ENCODE data around the gene MAT1A. TPM values are rescaled to one million over a fixed set of nuclear protein-coding genes. Genes with fewer than 3 reads are reported as not detected.

Gene MAT1A
- total and polyA plus RNA-seq, 3 donors from 2014 or later, result 5.6 to 8.3 (median 8.3) TPM

GRCh38 chr10:80277567-80278250, 11.7 kb downstream of the MAT1A start:
- H3K36me3 ChIP-seq (ENCODE audit: low read depth, missing control alignments), result no peaks in the 10 kb centered on the region
- H3K27me3 ChIP-seq, result no peaks in the 10 kb centered on the region
- H3K4me3 ChIP-seq, result no peak overlapping the region
- intact Hi-C loops (cut with DNase I; ENCODE audit: low total_unique reads), result no loop called here
- H3K27ac ChIP-seq, result peak overlapping the region; percentile 11 to 36
- peaks cover 27% of the 10 kb centered on the region for H3K4me1 ChIP-seq
- WGBS, 2 donors, result 53 to 72% methylated on average over 7 to 12 of the region's 12 CpGs
- peak; percentile 56 for DNase-seq
- TF ChIP-seq POLR2A (IDR thresholded peaks at IDR 0.05), result no peak
- no peak for TF ChIP-seq CTCF (IDR thresholded peaks at IDR 0.05)
- no peaks in the 10 kb centered on the region for H3K9me3 ChIP-seq

- no peaks in the 10 kb centered on the region for H3K9me3 ChIP-seq
- H3K27ac ChIP-seq, result no peak overlapping the region
- H3K27me3 ChIP-seq, result no peaks in the 10 kb centered on the region
- peaks cover 33% of the 10 kb centered on the region for H3K4me1 ChIP-seq
- H3K36me3 ChIP-seq (ENCODE audit: low read depth, missing control alignments), result no peaks in the 10 kb centered on the region
- no peak overlapping the region for H3K4me3 ChIP-seq
- 80 to 83% methylated on average over 3 to 4 of the region's 4 CpGs for WGBS, 2 donors
- no peak for DNase-seq
- TF ChIP-seq POLR2A (IDR thresholded peaks at IDR 0.05) (no peak), CTCF (IDR thresholded peaks at IDR 0.05) (no peak)
- intact Hi-C loops (cut with DNase I; ENCODE audit: low total_unique reads), result no loop called here
These were observed 12.4 kb downstream of the MAT1A start for GRCh38 chr10:80277016-80277415.

DNA sequence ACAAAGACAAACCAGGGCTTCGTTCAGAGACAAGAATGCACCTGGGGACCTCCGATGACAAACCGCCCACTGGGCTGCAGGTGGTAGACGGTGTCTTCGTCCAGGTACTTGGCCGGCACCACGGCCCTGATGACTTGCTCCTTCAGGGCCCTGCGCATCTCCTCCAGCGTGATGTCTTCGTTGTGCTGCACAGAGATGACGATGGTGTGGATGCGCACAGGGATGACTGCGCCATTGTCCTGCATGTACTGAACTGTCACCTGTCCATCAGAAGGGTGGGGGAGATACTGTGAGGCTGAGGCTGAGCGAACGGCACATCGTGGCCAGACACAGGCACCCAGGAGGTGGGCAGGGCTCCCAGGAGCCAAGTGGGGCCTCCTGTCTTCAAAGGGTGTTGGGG, 13.1 kb downstream of the MAT1A start:
- WGBS, 2 donors, result 92 to 96% methylated on average over 13 to 16 of the region's 16 CpGs
- no peak overlapping the region for H3K27ac ChIP-seq
- peaks cover 29% of the 10 kb centered on the region for H3K4me1 ChIP-seq
- H3K9me3 ChIP-seq, result no peaks in the 10 kb centered on the region
- no peak overlapping the region for H3K4me3 ChIP-seq
- H3K27me3 ChIP-seq, result no peaks in the 10 kb centered on the region
- intact Hi-C loops (cut with DNase I; ENCODE audit: low total_unique reads), result no loop called here
- no peaks in the 10 kb centered on the region for H3K36me3 ChIP-seq (ENCODE audit: low read depth, missing control alignments)
- TF ChIP-seq CTCF (IDR thresholded peaks at IDR 0.05) (no peak), POLR2A (IDR thresholded peaks at IDR 0.05) (no peak)
- no peak for DNase-seq

DNA sequence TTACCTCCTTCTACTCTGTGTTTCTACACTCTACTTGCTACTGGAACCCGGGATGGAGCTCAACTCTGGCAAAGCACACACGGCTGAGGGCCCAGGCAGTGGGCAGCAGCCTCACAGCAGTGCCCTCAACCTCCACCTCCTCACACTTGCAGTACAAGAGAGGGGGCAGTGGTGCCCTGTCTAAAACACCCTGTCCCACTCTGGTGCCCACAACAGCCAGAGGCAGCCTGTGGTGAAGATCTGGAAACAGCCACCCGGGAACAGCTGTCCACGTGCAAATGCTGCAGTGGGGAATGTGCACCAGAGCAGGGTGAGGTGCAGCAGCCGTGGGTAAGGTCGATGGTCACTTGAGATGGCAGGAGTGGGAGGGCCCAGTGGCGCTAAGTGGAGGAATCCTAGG, 13.7 kb downstream of the MAT1A start:
- Histone ChIP-seq H3K27me3 (no peaks in the 10 kb centered on the region), H3K36me3 (ENCODE audit: low read depth, missing control alignments) (no peaks in the 10 kb centered on the region), H3K27ac (no peak overlapping the region), H3K9me3 (no peaks in the 10 kb centered on the region), H3K4me3 (no peak overlapping the region), H3K4me1 (peaks cover 27% of the 10 kb centered on the region)
- WGBS, 2 donors, result 75 to 90% methylated on average over 5 to 7 of the region's 7 CpGs
- intact Hi-C loops (cut with DNase I; ENCODE audit: low total_unique reads), result no loop called here
- TF ChIP-seq CTCF (IDR thresholded peaks at IDR 0.05), result no peak
- no peak for TF ChIP-seq POLR2A (IDR thresholded peaks at IDR 0.05)
- no peak for DNase-seq

DNA sequence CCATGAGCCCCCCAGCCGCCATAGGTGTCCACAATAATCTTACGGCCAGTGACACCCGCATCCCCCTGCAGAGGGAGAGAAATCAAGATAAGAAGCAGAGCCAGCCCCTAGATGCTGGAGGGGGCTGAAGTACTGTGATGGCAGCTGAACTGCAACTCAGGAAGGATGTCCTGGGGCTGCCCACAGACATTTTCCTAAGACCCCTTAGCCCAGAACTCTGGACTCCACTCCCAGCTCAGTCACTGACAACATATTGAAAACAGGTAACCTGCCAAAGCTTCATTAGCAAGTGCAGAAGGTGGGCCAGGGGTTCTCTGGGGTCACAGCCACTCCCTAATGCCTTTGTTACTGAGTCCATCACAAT, 14.3 kb downstream of the MAT1A start:
- Histone ChIP-seq H3K36me3 (ENCODE audit: low read depth, missing control alignments) (no peaks in the 10 kb centered on the region), H3K9me3 (no peaks in the 10 kb centered on the region), H3K27ac (no peak overlapping the region), H3K4me1 (peaks cover 27% of the 10 kb centered on the region), H3K27me3 (no peaks in the 10 kb centered on the region), H3K4me3 (no peak overlapping the region)
- TF ChIP-seq CTCF (IDR thresholded peaks at IDR 0.05), result no peak
- WGBS, 2 donors, result 94 to 98% methylated on average over 3 of the region's 3 CpGs
- no peak for DNase-seq
- intact Hi-C loops (cut with DNase I; ENCODE audit: low total_unique reads), result no loop called here

Measured in testis (tissue), 3 donors.